SK-N-SH treated with all-trans-retinoic acid at 6 μM for 48 hours (cell line): Measurements from ENCODE around the gene CDC14A.
A peak's percentile ranks its signal among the peaks of the same experiment; 100 is the strongest.

Source experiments
- ATAC-seq: fragments of 200-7000 bp; cut with Tn5 transposase; 3 replicates; pipeline ENCODE4 v1.9.1; 2020; ENCODE audit warnings: mild to moderate bottlenecking, moderate library complexity
- ARNTL ChIP-seq: fragments of 450-650 bp; formaldehyde crosslinking; IDR thresholded peaks from 2 replicates; pipeline ENCODE4 v1.5.0; 2020; ENCODE audit warnings: low read depth, mild to moderate bottlenecking, moderate library complexity, borderline replicate concordance
- BACH2 ChIP-seq: fragments of 250-450 bp; sonication (Bioruptor Pico); IDR thresholded peaks from 2 replicates; pipeline ENCODE4 v1.9.0; 2021; ENCODE audit warnings: mild to moderate bottlenecking, borderline replicate concordance
- CSDC2 ChIP-seq: fragments of 250-450 bp; sonication (Bioruptor Pico); IDR thresholded peaks from 2 replicates; pipeline ENCODE4 v1.5.0; 2020; ENCODE audit warnings: mild to moderate bottlenecking, moderate library complexity
- ESRRG ChIP-seq: fragments of 250-450 bp; sonication (Bioruptor Pico); IDR thresholded peaks from 2 replicates; pipeline ENCODE4 v1.6.1; 2021; ENCODE audit warnings: mild to moderate bottlenecking
- GLIS3 ChIP-seq: fragments of 250-450 bp; sonication (Bioruptor Pico); IDR thresholded peaks from 2 replicates; pipeline ENCODE4 v1.5.0; 2020; ENCODE audit warnings: mild to moderate bottlenecking, moderate library complexity
- ISL1 ChIP-seq: fragments of 250-450 bp; sonication (Bioruptor Pico); IDR thresholded peaks from 2 replicates; pipeline ENCODE4 v2.1.2; 2022; ENCODE audit warnings: mild to moderate bottlenecking, moderate library complexity
- PATZ1 ChIP-seq: fragments of 250-450 bp; sonication (Bioruptor Pico); IDR thresholded peaks from 2 replicates; pipeline ENCODE4 v1.8.0; 2020; ENCODE audit warnings: mild to moderate bottlenecking, moderate library complexity, borderline replicate concordance
- PPARA ChIP-seq: fragments of 250-450 bp; sonication (Bioruptor Pico); IDR thresholded peaks from 2 replicates; pipeline ENCODE4 v1.5.0; 2020; ENCODE audit warnings: mild to moderate bottlenecking, borderline replicate concordance
- RARB ChIP-seq: fragments of 250-450 bp; sonication (Bioruptor Pico); IDR thresholded peaks from 2 replicates; pipeline ENCODE4 v1.8.0; 2021; ENCODE audit warnings: mild to moderate bottlenecking, moderate library complexity
- SNAI2 ChIP-seq: fragments of 250-450 bp; sonication (Bioruptor Pico); IDR thresholded peaks from 2 replicates; pipeline ENCODE4 v1.5.0; 2020; ENCODE audit warnings: mild to moderate bottlenecking, moderate library complexity
- TCF4 ChIP-seq: fragments of 250-450 bp; sonication (Bioruptor Pico); IDR thresholded peaks from 2 replicates; pipeline ENCODE4 v1.8.0; 2021; ENCODE audit warnings: mild to moderate bottlenecking, moderate library complexity, borderline replicate concordance
- TOX ChIP-seq: fragments of 250-450 bp; sonication (Bioruptor Pico); IDR thresholded peaks from 2 replicates; pipeline ENCODE4 v1.8.0; 2021; ENCODE audit warnings: mild to moderate bottlenecking, moderate library complexity, borderline replicate concordance
- ZFP3 ChIP-seq: fragments of 250-450 bp; sonication (Bioruptor Pico); IDR thresholded peaks from 2 replicates; pipeline ENCODE4 v1.5.0; 2020; ENCODE audit warnings: mild to moderate bottlenecking, moderate library complexity
- ZFP30 ChIP-seq: fragments of 450-650 bp; formaldehyde crosslinking; IDR thresholded peaks from 2 replicates; pipeline ENCODE4 v1.5.0; 2022; ENCODE audit warnings: mild to moderate bottlenecking, moderate library complexity
- ZNF565 ChIP-seq: fragments of 450-650 bp; formaldehyde crosslinking; conservative IDR thresholded peaks from 2 replicates; pipeline ENCODE4 v1.5.0; 2020; ENCODE audit warnings: low read depth, mild to moderate bottlenecking, moderate library complexity
- ZNF70 ChIP-seq: fragments of 450-650 bp; formaldehyde crosslinking; IDR thresholded peaks from 2 replicates; pipeline ENCODE4 v1.5.0; 2020; ENCODE audit warnings: mild to moderate bottlenecking, moderate library complexity
- ZNF8 ChIP-seq: fragments of 450-650 bp; formaldehyde crosslinking; IDR thresholded peaks from 2 replicates; pipeline ENCODE4 v1.5.0; 2020; ENCODE audit warnings: mild to moderate bottlenecking, moderate library complexity
- TF ChIP-seq, protein P1 (sequence below): fragments of 250-450 bp; sonication (Bioruptor Pico); IDR thresholded peaks from 2 replicates; pipeline ENCODE4 v1.5.1; 2020; ENCODE audit warnings: low read depth, mild to moderate bottlenecking, moderate library complexity
- TF ChIP-seq, protein P2 (sequence below): fragments of 250-450 bp; sonication (Bioruptor Pico); IDR thresholded peaks from 2 replicates; pipeline ENCODE4 v1.8.0; 2021; ENCODE audit warnings: low read depth, mild to moderate bottlenecking, moderate library complexity, borderline replicate concordance
- TF ChIP-seq, protein P3 (sequence below): fragments of 250-450 bp; sonication (Bioruptor Pico); IDR thresholded peaks from 2 replicates; pipeline ENCODE4 v1.5.0; 2020; ENCODE audit warnings: mild to moderate bottlenecking, moderate library complexity
- TF ChIP-seq, protein P4 (sequence below): fragments of 250-450 bp; sonication (Bioruptor Pico); IDR thresholded peaks from 2 replicates; pipeline ENCODE4 v1.5.1; 2021; ENCODE audit warnings: mild to moderate bottlenecking, moderate library complexity

The CDC14A gene

GRCh38 chr1:100459358-100460114 lies 107.2 kb downstream of the CDC14A start:
- ATAC-seq, result peak; percentile 98

DNA sequence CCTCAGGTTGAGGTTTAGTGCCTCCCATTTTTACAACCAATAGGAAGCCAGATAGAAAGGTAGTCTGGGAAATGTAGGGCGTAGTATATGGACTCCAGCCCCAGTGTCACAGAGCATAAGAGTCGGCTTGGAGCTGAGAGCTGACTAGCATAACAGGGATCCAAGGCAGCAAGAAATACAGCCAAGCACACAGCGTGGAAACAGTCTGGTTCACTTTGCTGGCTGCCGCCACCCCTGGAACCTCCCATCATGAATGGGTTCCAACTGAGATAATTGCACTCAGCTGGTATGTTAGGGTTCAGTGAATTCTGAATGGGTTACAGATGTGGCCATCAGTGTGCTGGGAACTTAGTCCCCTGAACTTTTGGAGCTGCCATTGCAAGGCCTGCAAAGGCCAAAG lies 108.9 kb downstream of the CDC14A start:
- TF ChIP-seq TOX (CRISPR knock-in tag) (no peak), ISL1 (CRISPR knock-in tag) (no peak), ESRRG (CRISPR knock-in tag) (no peak), PATZ1 (CRISPR knock-in tag) (no peak), ZFP3 (CRISPR knock-in tag) (no peak)
- TF ChIP-seq, protein P1, sequence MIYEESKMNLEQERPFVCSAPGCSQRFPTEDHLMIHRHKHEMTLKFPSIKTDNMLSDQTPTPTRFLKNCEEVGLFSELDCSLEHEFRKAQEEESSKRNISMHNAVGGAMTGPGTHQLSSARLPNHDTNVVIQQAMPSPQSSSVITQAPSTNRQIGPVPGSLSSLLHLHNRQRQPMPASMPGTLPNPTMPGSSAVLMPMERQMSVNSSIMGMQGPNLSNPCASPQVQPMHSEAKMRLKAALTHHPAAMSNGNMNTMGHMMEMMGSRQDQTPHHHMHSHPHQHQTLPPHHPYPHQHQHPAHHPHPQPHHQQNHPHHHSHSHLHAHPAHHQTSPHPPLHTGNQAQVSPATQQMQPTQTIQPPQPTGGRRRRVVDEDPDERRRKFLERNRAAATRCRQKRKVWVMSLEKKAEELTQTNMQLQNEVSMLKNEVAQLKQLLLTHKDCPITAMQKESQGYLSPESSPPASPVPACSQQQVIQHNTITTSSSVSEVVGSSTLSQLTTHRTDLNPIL (CRISPR knock-in tag), result no peak
- TF ChIP-seq, protein P2, sequence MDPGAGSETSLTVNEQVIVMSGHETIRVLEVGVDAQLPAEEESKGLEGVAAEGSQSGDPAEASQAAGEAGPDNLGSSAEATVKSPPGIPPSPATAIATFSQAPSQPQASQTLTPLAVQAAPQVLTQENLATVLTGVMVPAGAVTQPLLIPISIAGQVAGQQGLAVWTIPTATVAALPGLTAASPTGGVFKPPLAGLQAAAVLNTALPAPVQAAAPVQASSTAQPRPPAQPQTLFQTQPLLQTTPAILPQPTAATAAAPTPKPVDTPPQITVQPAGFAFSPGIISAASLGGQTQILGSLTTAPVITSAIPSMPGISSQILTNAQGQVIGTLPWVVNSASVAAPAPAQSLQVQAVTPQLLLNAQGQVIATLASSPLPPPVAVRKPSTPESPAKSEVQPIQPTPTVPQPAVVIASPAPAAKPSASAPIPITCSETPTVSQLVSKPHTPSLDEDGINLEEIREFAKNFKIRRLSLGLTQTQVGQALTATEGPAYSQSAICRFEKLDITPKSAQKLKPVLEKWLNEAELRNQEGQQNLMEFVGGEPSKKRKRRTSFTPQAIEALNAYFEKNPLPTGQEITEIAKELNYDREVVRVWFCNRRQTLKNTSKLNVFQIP (CRISPR knock-in tag), result no peak
- no peak for ATAC-seq

More at GRCh38 chr1:100459358-100460114, 107.2 kb downstream of the CDC14A start:
- no peak for TF ChIP-seq TCF4 (CRISPR knock-in tag)
- TF ChIP-seq ZNF8 (CRISPR knock-in tag), result no peak
- TF ChIP-seq CSDC2 (CRISPR knock-in tag), result no peak
- TF ChIP-seq PPARA (CRISPR knock-in tag), result no peak
- no peak for TF ChIP-seq SNAI2
- TF ChIP-seq ZFP30, result no peak
- TF ChIP-seq TOX (CRISPR knock-in tag), result no peak
- TF ChIP-seq GLIS3 (CRISPR knock-in tag), result no peak
- TF ChIP-seq, protein P3, sequence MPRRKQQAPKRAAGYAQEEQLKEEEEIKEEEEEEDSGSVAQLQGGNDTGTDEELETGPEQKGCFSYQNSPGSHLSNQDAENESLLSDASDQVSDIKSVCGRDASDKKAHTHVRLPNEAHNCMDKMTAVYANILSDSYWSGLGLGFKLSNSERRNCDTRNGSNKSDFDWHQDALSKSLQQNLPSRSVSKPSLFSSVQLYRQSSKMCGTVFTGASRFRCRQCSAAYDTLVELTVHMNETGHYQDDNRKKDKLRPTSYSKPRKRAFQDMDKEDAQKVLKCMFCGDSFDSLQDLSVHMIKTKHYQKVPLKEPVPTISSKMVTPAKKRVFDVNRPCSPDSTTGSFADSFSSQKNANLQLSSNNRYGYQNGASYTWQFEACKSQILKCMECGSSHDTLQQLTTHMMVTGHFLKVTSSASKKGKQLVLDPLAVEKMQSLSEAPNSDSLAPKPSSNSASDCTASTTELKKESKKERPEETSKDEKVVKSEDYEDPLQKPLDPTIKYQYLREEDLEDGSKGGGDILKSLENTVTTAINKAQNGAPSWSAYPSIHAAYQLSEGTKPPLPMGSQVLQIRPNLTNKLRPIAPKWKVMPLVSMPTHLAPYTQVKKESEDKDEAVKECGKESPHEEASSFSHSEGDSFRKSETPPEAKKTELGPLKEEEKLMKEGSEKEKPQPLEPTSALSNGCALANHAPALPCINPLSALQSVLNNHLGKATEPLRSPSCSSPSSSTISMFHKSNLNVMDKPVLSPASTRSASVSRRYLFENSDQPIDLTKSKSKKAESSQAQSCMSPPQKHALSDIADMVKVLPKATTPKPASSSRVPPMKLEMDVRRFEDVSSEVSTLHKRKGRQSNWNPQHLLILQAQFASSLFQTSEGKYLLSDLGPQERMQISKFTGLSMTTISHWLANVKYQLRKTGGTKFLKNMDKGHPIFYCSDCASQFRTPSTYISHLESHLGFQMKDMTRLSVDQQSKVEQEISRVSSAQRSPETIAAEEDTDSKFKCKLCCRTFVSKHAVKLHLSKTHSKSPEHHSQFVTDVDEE (CRISPR knock-in tag), result no peak
- no peak for TF ChIP-seq ARNTL (CRISPR knock-in tag)
- no peak for TF ChIP-seq ESRRG (CRISPR knock-in tag)
- no peak for TF ChIP-seq ZNF565
- no peak for TF ChIP-seq BACH2 (CRISPR knock-in tag)
- no peak for TF ChIP-seq RARB (CRISPR knock-in tag)
- TF ChIP-seq ZNF70 (CRISPR knock-in tag), result no peak
- TF ChIP-seq ISL1 (CRISPR knock-in tag), result no peak
- TF ChIP-seq, protein P4, sequence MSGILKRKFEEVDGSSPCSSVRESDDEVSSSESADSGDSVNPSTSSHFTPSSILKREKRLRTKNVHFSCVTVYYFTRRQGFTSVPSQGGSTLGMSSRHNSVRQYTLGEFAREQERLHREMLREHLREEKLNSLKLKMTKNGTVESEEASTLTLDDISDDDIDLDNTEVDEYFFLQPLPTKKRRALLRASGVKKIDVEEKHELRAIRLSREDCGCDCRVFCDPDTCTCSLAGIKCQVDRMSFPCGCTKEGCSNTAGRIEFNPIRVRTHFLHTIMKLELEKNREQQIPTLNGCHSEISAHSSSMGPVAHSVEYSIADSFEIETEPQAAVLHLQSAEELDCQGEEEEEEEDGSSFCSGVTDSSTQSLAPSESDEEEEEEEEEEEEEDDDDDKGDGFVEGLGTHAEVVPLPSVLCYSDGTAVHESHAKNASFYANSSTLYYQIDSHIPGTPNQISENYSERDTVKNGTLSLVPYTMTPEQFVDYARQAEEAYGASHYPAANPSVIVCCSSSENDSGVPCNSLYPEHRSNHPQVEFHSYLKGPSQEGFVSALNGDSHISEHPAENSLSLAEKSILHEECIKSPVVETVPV (CRISPR knock-in tag), result no peak
- TF ChIP-seq, protein P2 (CRISPR knock-in tag), result no peak
- no peak for TF ChIP-seq ZFP3 (CRISPR knock-in tag)
- TF ChIP-seq, protein P1 (CRISPR knock-in tag), result no peak
